Pancreas (tissue), 10 donors: ENCODE results near the gene TMPRSS4. TPM values are rescaled to one million over a fixed set of nuclear protein-coding genes. Genes with fewer than 3 reads are reported as not detected.

Experiments used
- ATAC-seq, 4 donors: fragments of 200-7000 bp; cut with Tn5 transposase; one replicate each; pipeline versions ENCODE4 v1.8.0 to v1.9.1; 2020; ENCODE audit warnings: mild to moderate bottlenecking in 4 of 4, moderate library complexity in 4 of 4
- DNase-seq, 6 donors: peaks; one replicate each; pipeline ENCODE4 v3.0.0-alpha.2; 2020
- FAIRE-seq: peaks from 2 replicates; lab custom pipeline; 2012; peaks lifted over from hg19 to GRCh38; lab: Jason Lieb, UNC
- H3K27ac ChIP-seq, 4 donors: fragments of 200-600 bp; sonication (generic); 1 replicate in 3 of 4; 2 replicates in 1 of 4; pipeline versions ENCODE4 v1.5.0 to v1.8.0; 2020
- H3K27me3 ChIP-seq, 4 donors: fragments of 200-600 bp; one replicate each; pipeline ENCODE4 v1.8.0; 2021
- H3K36me3 ChIP-seq, 3 donors: fragments of 200-600 bp; sonication (generic) in 1 of 3; one replicate each; pipeline versions ENCODE4 v1.5.0 to v1.8.0; 2020 to 2021
- H3K4me1 ChIP-seq, 3 donors: fragments of 200-600 bp; one replicate each; pipeline ENCODE4 v1.8.0; 2021
- H3K4me3 ChIP-seq, 4 donors: fragments of 200-600 bp; sonication (generic) in 2 of 4; one replicate each; pipeline versions ENCODE4 v1.5.0 to v1.8.0; 2020 to 2021
- H3K9me3 ChIP-seq, 4 donors: fragments of 200-600 bp; one replicate each; pipeline ENCODE4 v1.8.0; 2021
- CTCF ChIP-seq, 4 donors: fragments of 200-600 bp; sonication (generic) in 3 of 4; IDR thresholded peaks; one replicate each; pipeline versions ENCODE4 v1.5.0 to v1.8.0; 2021; ENCODE audit warnings: antibody characterized with exemption in 4 of 4
- WGBS, 2 donors: extraction: QIAGEN DNeasy Blood & Tissue Kit; methylation state at CpG; one replicate each; pipeline ENCODE4 v1.1.7; 2013; 5-methylcytosine and 5-hydroxymethylcytosine counted together
- intact Hi-C, 3 donors: fragments of 100-400 bp; cut with DNase I; formaldehyde crosslinking; loops; one replicate each; pipeline versions ENCODE4 v1.11.1 to v1.14.2; 2022
- polyA plus RNA-seq, 2 donors: library from polyadenylated mRNA; stranded (reverse); fragments of 200-250 nt; gene quantifications; one replicate each; pipeline ENCODE4 v1.2.3, GENCODE V29; 2013
- total RNA-seq, 6 donors: library from RNA; stranded (reverse); fragmentation: NEBNext Ultra II Directional in 4 of 6; extraction: Animal tissue kit (Norgen Biotek cat#: 25700) in 4 of 6; gene quantifications; one replicate each; pipeline versions ENCODE4 v1.2.1 to v1.2.4, GENCODE V29; 2021 to 2023
- donor health status: healthy with polysubstance abuse.
- donor health status: DM: no; HTN: no; CAD: no; lungs with moderate emphysema.
- donor health status: DM: no; HTN: no; CAD: no.
- donor health status: control.
- donor health status: control.
- donor health status: Bipolar disorder and iron deficiency.
- donor health status: DM: yes; HTN: yes; CAD: no.
- donor health status: DM: no; HTN: no; CAD: no.
- donor health status: DM: no; HTN: no; CAD: no.
- donor health status: DM: yes; HTN: yes; CAD: no.

Gene TMPRSS4
- total and polyA plus RNA-seq, 8 donors = 0.15 to 2.2 (median 0.41) TPM; not detected in 3

DNA sequence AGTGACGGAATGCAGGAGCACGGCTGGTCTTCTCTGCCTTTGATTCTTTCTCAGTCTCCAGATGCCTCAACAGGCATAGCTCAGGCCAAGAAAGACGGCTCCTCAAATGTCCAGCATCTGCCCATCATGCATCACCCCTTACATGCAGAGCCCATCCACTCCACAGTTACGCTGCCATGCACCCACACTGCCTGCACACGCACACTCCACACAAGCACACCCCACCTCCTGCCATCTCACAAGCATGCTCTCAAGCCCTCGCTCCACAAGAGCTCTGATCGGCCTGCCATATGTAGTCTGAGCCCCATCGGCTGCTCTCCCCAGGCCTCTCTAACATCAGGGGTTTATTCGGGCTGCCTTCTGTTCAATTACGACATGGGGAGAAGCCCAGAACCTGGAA, 56.9 kb downstream of the TMPRSS4 start:
- Histone ChIP-seq H3K27ac (no peak overlapping the region), H3K27me3 (no peaks in the 10 kb centered on the region), H3K4me1 (peaks cover 0 to 5% (median 0%) of the 10 kb centered on the region in 3 donors), H3K4me3 (no peak overlapping the region), H3K36me3 (no peaks in the 10 kb centered on the region), H3K9me3 (no peaks in the 10 kb centered on the region)
- DNase-seq = no peak
- TF ChIP-seq CTCF (IDR thresholded peaks at IDR 0.05) = no peak
- intact Hi-C loops = no loop called here
- no peak for FAIRE-seq
- ATAC-seq = no peak
- 92 to 97% methylated on average over 10 of the region's 10 CpGs for WGBS, 2 donors

- Histone ChIP-seq H3K4me3 (no peak overlapping the region), H3K36me3 (no peaks in the 10 kb centered on the region), H3K9me3 (no peaks in the 10 kb centered on the region), H3K27me3 (no peaks in the 10 kb centered on the region), H3K27ac (no peak overlapping the region), H3K4me1 (peaks cover 0 to 5% (median 0%) of the 10 kb centered on the region in 3 donors)
- TF ChIP-seq CTCF (IDR thresholded peaks at IDR 0.05) = no peak
- DNase-seq = no peak
- ATAC-seq = no peak
- FAIRE-seq = no peak
- WGBS, 2 donors = 71 to 73% methylated on average over 7 of the region's 7 CpGs
- intact Hi-C loops = no loop called here
Measured at GRCh38 chr11:118135051-118135795, 58.3 kb downstream of the TMPRSS4 start.

DNA sequence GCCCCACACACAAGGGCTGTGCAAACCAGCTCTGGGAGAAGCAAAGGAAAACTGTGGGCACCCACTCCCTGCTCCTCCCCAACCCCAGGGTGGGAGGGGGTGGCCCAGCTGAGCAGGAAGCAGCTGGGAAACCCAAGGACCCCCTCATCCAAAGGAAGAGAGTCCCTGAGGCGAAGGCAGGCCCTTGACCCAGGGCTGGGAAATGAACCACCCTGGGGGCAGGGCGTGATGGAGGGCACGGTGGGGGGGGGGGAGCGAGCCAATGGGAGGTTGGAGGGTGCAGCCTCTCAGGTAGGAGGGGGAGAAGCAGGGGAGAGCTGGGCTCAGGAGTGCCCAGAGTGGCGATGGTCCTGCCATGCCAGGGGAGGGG, 58.9 kb downstream of the TMPRSS4 start:
- Histone ChIP-seq H3K4me1 (peaks cover 0 to 5% (median 0%) of the 10 kb centered on the region in 3 donors), H3K27me3 (no peaks in the 10 kb centered on the region), H3K4me3 (no peak overlapping the region), H3K36me3 (no peaks in the 10 kb centered on the region), H3K9me3 (no peaks in the 10 kb centered on the region), H3K27ac (no peak overlapping the region)
- ATAC-seq (no peak), DNase-seq (no peak), FAIRE-seq (no peak)
- intact Hi-C loops = no loop called here
- WGBS, 2 donors = 72 to 79% methylated on average over 3 to 5 of the region's 5 CpGs
- TF ChIP-seq CTCF (IDR thresholded peaks at IDR 0.05) = no peak

DNA sequence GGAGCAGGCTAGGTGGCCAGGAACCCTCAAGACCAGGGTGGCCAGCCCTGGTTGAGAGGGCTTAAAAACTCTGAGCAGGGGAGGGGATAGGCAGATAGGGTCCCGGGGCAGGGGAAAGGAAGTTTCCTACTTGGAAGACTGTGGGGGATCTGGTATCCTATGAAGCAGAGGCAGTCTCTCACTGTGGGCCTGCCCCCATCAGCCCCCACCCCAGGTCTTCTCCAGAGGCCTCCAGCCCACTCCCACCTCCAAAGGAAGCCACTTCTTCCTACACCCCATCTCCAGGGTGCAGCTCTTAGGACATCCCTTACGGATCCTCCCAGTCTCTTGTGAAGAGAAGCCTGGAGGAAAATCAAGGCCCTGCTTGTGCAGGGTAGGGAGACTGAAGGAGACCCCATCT, 59.5 kb downstream of the TMPRSS4 start:
- no peaks in the 10 kb centered on the region for H3K36me3 ChIP-seq
- no peak overlapping the region for H3K27ac ChIP-seq
- no peak overlapping the region for H3K4me3 ChIP-seq
- ATAC-seq (no peak), FAIRE-seq (no peak), DNase-seq (no peak)
- WGBS, 2 donors = 72 to 87% methylated on average over 2 of the region's 2 CpGs
- no peaks in the 10 kb centered on the region for H3K9me3 ChIP-seq
- intact Hi-C loops = no loop called here
- H3K27me3 ChIP-seq = no peaks in the 10 kb centered on the region
- peaks cover 0 to 5% (median 0%) of the 10 kb centered on the region in 3 donors for H3K4me1 ChIP-seq
- TF ChIP-seq CTCF (IDR thresholded peaks at IDR 0.05) = no peak

DNA sequence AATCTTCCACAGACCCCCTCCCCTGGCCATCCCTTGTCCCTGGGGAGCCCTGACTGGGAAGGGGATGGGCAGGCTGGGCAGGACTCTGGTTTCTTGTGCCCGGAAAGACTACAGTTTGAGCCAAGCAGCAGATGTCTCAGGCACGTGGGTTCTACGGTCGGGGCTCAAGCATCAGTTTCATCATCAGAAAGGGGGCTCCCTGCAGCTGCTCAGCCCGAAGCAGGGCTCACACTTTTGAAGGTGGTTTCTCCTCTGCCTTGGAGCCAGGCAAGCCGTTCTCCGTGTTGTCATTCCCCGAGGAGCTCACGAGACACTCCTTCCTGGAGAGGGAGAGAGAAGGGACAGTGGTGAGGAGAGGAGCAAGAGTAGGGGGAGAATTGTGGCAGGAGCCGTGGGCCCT, 59.9 kb downstream of the TMPRSS4 start:
- Histone ChIP-seq H3K36me3 (no peaks in the 10 kb centered on the region), H3K9me3 (no peaks in the 10 kb centered on the region), H3K4me1 (peaks cover 0 to 5% (median 0%) of the 10 kb centered on the region in 3 donors), H3K27ac (no peak overlapping the region), H3K27me3 (no peaks in the 10 kb centered on the region), H3K4me3 (no peak overlapping the region)
- no peak for ATAC-seq
- 66 to 78% methylated on average over 10 of the region's 10 CpGs for WGBS, 2 donors
- no peak for TF ChIP-seq CTCF (IDR thresholded peaks at IDR 0.05)
- no peak for FAIRE-seq
- intact Hi-C loops = no loop called here
- DNase-seq = no peak
